IMR-90 (cell line): ENCODE measurements around the gene SPECC1L.

Experiments
- CTCF ChIP-seq: conservative IDR thresholded peaks from 2 replicates; pipeline ENCODE4 v1.5.1; 2012; ENCODE audit warnings: mild to moderate bottlenecking, low read depth, low read length, improper control_type of control experiment
- POLR2A ChIP-seq: IDR thresholded peaks from 2 replicates; pipeline ENCODE4 v1.6.1; 2012; ENCODE audit warnings: mild to moderate bottlenecking, low read depth, low read length
- RFX5 ChIP-seq: IDR thresholded peaks from 2 replicates; pipeline ENCODE4 v1.8.0; 2012; ENCODE audit warnings: low read depth, mild to moderate bottlenecking, low read length, moderate library complexity

- no peak for TF ChIP-seq CTCF
- no peak for TF ChIP-seq RFX5
- TF ChIP-seq POLR2A: no peak
Observed at GRCh38 chr22:24414523-24414922, 143.9 kb downstream of the SPECC1L start.
